ENCODE data around the gene SNTG2.

Gene SNTG2

GRCh38 chr2:1154710-1155594, 204.3 kb downstream of the SNTG2 start:
- DNase-seq: no peak

GRCh38 chr2:1156059-1156458, 205.4 kb downstream of the SNTG2 start:
- DNase-seq: no peak

- DNase-seq: no peak
These were observed 205.9 kb downstream of the SNTG2 start for GRCh38 chr2:1156531-1156930.

GRCh38 chr2:1157107-1157506, 206.5 kb downstream of the SNTG2 start:
- DNase-seq: no peak

GRCh38 chr2:1159013-1159412, 208.4 kb downstream of the SNTG2 start:
- no peak for DNase-seq

- no peak for DNase-seq
These were observed 211.6 kb downstream of the SNTG2 start for GRCh38 chr2:1162246-1162645.

GRCh38 chr2:1162768-1163584, 212.3 kb downstream of the SNTG2 start:
- peak; percentile 26 for DNase-seq

GRCh38 chr2:1166976-1167375, 216.3 kb downstream of the SNTG2 start:
- no peak for DNase-seq

GRCh38 chr2:1168846-1169245, 218.2 kb downstream of the SNTG2 start:
- no peak for DNase-seq

- DNase-seq: no peak
These were observed 218.8 kb downstream of the SNTG2 start for GRCh38 chr2:1169291-1169949.

- DNase-seq: no peak
These were observed 219.6 kb downstream of the SNTG2 start for GRCh38 chr2:1170241-1170640.

GRCh38 chr2:1170711-1171110, 220.1 kb downstream of the SNTG2 start:
- DNase-seq: no peak

GRCh38 chr2:1173528-1173927, 222.9 kb downstream of the SNTG2 start:
- DNase-seq: no peak

- DNase-seq: no peak
These were observed 231.2 kb downstream of the SNTG2 start for GRCh38 chr2:1181893-1182292.

GRCh38 chr2:1183300-1183699, 232.7 kb downstream of the SNTG2 start:
- DNase-seq: no peak

- DNase-seq: no peak
These were observed 235.8 kb downstream of the SNTG2 start for GRCh38 chr2:1186421-1186820.

GRCh38 chr2:1187189-1187588, 236.5 kb downstream of the SNTG2 start:
- DNase-seq: no peak

- DNase-seq: no peak
These were observed 241.5 kb downstream of the SNTG2 start for GRCh38 chr2:1192121-1192520.

GRCh38 chr2:1193801-1194200, 243.2 kb downstream of the SNTG2 start:
- no peak for DNase-seq

- DNase-seq: no peak
These were observed 253.1 kb downstream of the SNTG2 start for GRCh38 chr2:1203772-1204171.

GRCh38 chr2:1205853-1206252, 255.2 kb downstream of the SNTG2 start:
- no peak for DNase-seq

GRCh38 chr2:1207962-1208510, 257.4 kb downstream of the SNTG2 start:
- DNase-seq: no peak

GRCh38 chr2:1208522-1208921, 257.9 kb downstream of the SNTG2 start:
- no peak for DNase-seq
